ENCODE results near the gene PDZD2.
A peak's percentile ranks its signal among the peaks of the same experiment; 100 is the strongest.

Gene PDZD2

DNA sequence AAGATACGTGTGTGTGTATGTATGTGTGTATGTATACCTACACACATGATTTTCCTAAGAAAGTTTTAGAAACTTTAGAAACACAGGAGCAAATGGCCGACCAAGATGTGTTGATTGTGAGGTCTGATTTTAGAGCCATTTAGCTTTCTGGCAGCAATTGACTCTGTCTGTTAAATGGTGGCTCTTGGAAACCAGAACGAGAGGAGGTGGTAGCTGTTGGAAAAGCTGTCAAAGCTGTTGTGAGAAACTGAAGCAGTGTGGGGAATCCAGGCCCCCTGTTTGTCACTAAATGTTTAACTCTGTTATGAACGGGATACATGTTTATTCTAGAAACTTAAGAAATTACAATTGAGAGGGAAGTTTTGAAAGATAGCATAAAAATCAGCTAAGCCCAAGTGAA lies 443.8 kb downstream of the PDZD2 start:
- TF ChIP-seq SPI1 (IDR thresholded peaks at IDR 0.05; ENCODE audit: borderline replicate concordance, low read depth) (no peak), CTCF (IDR thresholded peaks at IDR 0.05; ENCODE audit: insufficient read depth, low read length) (no peak), GABPA (IDR thresholded peaks at IDR 0.05; ENCODE audit: low read depth) (no peak), POLR2AphosphoS5 (IDR thresholded peaks at IDR 0.05; ENCODE audit: low read depth) (no peak)
- TF ChIP-seq, protein P1, sequence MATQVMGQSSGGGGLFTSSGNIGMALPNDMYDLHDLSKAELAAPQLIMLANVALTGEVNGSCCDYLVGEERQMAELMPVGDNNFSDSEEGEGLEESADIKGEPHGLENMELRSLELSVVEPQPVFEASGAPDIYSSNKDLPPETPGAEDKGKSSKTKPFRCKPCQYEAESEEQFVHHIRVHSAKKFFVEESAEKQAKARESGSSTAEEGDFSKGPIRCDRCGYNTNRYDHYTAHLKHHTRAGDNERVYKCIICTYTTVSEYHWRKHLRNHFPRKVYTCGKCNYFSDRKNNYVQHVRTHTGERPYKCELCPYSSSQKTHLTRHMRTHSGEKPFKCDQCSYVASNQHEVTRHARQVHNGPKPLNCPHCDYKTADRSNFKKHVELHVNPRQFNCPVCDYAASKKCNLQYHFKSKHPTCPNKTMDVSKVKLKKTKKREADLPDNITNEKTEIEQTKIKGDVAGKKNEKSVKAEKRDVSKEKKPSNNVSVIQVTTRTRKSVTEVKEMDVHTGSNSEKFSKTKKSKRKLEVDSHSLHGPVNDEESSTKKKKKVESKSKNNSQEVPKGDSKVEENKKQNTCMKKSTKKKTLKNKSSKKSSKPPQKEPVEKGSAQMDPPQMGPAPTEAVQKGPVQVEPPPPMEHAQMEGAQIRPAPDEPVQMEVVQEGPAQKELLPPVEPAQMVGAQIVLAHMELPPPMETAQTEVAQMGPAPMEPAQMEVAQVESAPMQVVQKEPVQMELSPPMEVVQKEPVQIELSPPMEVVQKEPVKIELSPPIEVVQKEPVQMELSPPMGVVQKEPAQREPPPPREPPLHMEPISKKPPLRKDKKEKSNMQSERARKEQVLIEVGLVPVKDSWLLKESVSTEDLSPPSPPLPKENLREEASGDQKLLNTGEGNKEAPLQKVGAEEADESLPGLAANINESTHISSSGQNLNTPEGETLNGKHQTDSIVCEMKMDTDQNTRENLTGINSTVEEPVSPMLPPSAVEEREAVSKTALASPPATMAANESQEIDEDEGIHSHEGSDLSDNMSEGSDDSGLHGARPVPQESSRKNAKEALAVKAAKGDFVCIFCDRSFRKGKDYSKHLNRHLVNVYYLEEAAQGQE (IDR thresholded peaks at IDR 0.05; ENCODE audit: insufficient replicate concordance, low read depth): no peak
- Histone ChIP-seq H3K27ac (replicated peaks) (no peak overlapping the region), H3K4me3 (replicated peaks; ENCODE audit: insufficient read depth, low read length) (no peak overlapping the region), H3K27me3 (ENCODE audit: insufficient read depth, poor library complexity, severe bottlenecking) (no peaks in the 10 kb centered on the region)
- DNase-seq (ENCODE audit: low read depth in 1 of 2, low spot score in 1 of 2): no peak

- Histone ChIP-seq H3K27me3 (ENCODE audit: insufficient read depth, poor library complexity, severe bottlenecking) (no peaks in the 10 kb centered on the region), H3K27ac (replicated peaks) (no peak overlapping the region), H3K4me3 (replicated peaks; ENCODE audit: insufficient read depth, low read length) (no peak overlapping the region)
- DNase-seq (ENCODE audit: low read depth in 1 of 2, low spot score in 1 of 2): peak in 1 of 2 experiments; percentile 47
- TF ChIP-seq CTCF (IDR thresholded peaks at IDR 0.05; ENCODE audit: insufficient read depth, low read length): no peak
- TF ChIP-seq, protein P1 (IDR thresholded peaks at IDR 0.05; ENCODE audit: insufficient replicate concordance, low read depth): no peak
- TF ChIP-seq GABPA (IDR thresholded peaks at IDR 0.05; ENCODE audit: low read depth): no peak
- TF ChIP-seq POLR2AphosphoS5 (IDR thresholded peaks at IDR 0.05; ENCODE audit: low read depth): no peak
- TF ChIP-seq SPI1 (IDR thresholded peaks at IDR 0.05; ENCODE audit: borderline replicate concordance, low read depth): no peak
Measured at GRCh38 chr5:32083981-32084430, 445.1 kb downstream of the PDZD2 start.

DNA sequence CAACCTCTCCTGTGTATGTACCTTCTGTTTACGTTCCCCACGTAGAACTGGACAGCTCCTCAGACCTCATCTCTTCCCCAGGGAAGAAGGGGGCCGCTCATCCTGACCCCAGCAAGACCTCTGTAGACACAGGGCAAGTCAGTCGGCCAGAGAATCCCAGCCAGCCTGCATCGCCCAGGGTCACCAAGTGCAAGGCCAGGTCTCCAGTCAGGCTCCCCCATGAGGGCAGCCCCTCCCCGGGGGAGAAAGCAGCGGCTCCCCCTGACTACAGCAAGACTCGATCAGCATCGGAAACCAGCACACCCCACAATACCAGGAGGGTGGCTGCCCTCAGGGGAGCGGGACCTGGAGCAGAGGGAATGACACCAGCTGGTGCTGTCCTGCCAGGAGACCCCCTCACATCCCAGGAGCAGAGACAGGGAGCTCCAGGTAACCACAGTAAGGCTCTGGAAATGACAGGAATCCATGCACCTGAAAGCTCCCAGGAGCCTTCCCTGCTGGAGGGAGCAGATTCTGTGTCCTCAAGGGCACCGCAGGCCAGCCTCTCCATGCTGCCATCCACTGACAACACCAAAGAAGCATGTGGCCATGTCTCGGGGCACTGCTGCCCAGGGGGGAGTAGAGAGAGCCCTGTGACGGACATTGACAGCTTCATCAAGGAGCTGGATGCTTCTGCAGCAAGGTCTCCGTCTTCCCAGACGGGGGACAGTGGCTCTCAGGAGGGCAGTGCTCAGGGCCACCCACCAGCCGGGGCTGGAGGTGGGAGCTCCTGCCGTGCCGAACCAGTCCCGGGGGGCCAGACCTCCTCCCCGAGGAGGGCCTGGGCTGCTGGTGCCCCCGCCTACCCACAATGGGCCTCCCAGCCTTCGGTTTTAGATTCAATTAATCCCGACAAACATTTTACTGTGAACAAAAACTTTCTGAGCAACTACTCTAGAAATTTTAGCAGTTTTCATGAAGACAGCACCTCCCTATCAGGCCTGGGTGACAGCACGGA lies 448.5 kb downstream of the PDZD2 start:
- no peak overlapping the region for H3K4me3 ChIP-seq (replicated peaks; ENCODE audit: insufficient read depth, low read length)
- H3K27me3 ChIP-seq (ENCODE audit: insufficient read depth, poor library complexity, severe bottlenecking): no peaks in the 10 kb centered on the region
- TF ChIP-seq CTCF (IDR thresholded peaks at IDR 0.05; ENCODE audit: insufficient read depth, low read length): no peak
- TF ChIP-seq GABPA (IDR thresholded peaks at IDR 0.05; ENCODE audit: low read depth): no peak
- TF ChIP-seq POLR2AphosphoS5 (IDR thresholded peaks at IDR 0.05; ENCODE audit: low read depth): no peak
- no peak for TF ChIP-seq SPI1 (IDR thresholded peaks at IDR 0.05; ENCODE audit: borderline replicate concordance, low read depth)
- TF ChIP-seq, protein P1 (IDR thresholded peaks at IDR 0.05; ENCODE audit: insufficient replicate concordance, low read depth): no peak
- DNase-seq (ENCODE audit: low read depth in 1 of 2, low spot score in 1 of 2): no peak
- no peak overlapping the region for H3K27ac ChIP-seq (replicated peaks)

Data from HL-60 (cell line).